ENCODE data around the gene USP2.

The USP2 gene

DNA sequence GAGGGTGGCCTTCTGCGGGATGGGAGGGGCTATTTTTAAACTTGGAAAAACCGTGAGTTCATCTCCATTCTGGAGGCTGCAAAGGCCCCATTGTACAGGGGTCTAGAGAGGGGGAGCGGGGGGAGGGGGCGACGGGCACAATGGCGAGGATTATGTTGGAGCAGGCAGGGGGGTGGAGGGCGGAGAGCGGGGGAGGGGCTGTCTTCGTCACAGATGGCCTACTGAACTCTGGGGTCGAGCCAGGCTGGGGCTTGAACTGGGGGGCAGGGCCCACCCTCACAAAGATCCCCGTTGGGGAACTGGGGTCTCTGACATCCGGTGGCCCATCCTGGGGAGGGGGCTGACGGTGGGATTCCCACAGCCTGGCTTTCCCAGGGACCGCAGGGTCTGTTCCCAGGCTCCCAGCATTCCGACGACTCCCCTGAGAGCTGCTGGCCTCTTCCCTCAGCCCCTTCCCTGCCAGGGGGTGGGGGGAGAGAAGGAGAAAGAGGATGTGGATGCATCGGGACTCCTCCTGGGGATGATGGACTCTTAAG, 61.2 kb downstream of the USP2 start:
- DNase-seq = no peak

- DNase-seq = no peak
Observed at GRCh38 chr11:119319700-119320239, 61.7 kb downstream of the USP2 start.

- DNase-seq = no peak
Observed at GRCh38 chr11:119319136-119319699, 62.3 kb downstream of the USP2 start.

GRCh38 chr11:119318240-119319135, 63.0 kb downstream of the USP2 start:
- DNase-seq = no peak

- DNase-seq = no peak
Observed at GRCh38 chr11:119317592-119318239, 63.8 kb downstream of the USP2 start.

DNA sequence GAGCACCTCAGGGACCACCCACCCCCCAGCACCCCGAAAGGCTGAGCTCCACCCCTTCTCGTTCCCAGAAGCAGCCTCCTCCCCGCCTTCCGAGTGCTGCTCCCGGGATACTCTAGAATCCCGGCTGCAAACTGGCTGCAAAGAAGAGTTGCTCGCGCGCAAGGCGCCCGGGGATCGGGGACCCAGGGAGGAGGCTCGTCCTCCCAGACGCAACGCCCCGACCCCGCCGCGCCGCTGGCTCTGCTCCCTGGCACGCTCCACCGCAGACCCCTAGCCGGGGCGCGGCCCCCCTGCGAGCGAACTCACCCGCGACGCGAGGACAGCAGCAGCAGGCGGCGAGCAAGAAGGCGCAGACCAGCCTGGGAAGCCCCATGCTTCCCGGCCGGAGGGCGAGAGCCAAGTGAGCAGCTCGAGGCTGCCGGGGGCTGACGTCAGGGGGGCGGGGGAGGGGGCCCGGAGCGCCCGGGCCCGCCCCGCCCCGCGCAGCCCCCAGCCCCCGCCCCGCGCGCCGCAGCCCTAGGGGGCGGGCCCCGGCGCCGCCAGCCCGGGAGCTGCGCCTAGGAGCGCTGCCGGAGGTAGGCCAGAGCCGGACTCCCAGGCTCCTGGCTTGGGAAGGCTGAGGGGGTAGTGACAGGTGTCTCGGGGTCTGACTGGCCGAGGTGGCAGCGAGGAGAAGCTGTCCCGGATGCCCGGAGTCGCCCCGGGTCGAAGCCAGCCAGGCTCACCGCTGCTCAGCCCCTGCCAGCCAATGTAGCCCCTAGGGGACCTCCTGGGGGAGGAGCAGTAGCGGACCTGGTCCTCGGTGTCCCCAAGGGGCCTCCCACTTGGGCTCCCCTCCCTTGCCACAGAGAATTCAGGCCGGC, 64.5 kb downstream of the USP2 start, which contains the start of gene MCAM:
Gene MCAM, minus strand, starts transcription at position 402 of the 863 bp plus-strand sequence. Its CDS starts 29 bp downstream, at position 373.
- no peak for DNase-seq

DNA sequence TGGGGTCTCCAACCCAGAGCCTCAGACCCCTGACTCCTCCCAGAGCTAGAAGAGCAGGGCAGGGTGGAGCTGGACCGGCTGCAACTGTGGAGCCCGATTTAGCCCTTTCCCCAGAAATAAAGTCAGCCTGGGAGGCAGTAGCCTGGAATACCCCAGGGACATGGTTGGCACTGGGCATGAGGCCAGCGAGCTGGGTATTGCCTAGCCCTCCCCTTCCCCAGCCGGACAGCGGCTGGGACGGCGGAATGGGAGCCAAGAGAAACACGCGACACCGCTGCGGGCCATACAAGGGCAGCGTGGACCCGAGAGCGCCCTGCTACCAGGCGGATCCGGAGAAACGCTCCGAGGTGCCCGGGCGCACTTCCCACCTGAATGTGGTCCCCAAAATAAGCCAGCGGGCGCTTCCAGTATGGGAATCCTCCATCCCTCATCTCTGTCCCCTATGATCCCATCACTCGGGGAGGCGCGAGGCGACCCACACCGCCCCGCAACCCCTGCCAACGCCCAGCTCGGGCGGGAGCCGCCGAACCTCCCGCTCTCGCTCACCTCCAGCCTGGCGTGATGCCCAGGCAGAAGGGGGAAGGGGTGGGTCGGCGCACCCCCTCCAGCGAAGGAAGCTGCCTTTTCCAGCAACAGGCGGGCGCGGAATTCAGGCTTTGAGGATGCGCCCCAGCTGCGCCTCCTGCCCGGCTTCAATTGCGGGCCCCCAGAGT, 65.3 kb downstream of the USP2 start:
- DNase-seq = no peak

GRCh38 chr11:119315131-119316015, 66.1 kb downstream of the USP2 start:
- peak; percentile 64 to 69 for DNase-seq

- no peak for DNase-seq
Observed at GRCh38 chr11:119314726-119315125, 66.8 kb downstream of the USP2 start.

GRCh38 chr11:119310682-119311052, 70.8 kb downstream of the USP2 start:
- DNase-seq = no peak

DNA sequence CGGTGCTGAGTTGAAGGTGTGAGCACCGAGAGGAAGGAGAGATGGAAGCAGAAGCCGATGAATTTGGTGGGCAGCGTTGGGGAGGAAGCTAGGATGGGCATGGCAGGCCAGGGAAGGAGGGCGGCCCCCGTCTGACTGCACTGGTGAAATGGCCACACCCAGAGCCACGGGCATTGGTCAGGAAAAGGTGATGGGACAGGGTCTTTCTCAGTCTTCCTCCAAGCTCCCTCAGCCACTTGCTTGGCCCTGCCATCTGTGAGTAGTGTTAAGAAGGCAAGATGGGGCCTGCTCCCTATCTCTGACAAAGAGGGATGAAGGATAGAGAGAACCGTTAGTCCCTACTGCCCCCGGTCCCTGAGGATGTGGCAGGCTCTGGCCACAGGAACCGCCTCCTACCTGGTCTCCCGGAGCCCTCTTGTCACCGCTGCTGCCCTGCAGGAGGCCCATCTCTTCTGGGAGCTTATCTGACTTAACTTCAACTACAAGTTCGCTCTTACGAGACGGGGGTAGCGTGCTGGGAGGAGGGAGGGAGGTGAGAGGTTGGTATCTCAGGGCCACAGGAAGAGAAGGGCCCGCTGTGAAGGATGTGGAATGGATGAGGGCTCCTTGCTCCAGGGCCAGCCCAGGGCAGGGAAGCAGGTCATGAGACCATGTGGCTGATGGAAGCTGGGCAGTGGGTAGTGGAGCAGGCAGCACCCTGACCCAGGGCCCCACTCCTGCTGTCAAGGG, 71.4 kb downstream of the USP2 start:
- no peak for DNase-seq

DNA sequence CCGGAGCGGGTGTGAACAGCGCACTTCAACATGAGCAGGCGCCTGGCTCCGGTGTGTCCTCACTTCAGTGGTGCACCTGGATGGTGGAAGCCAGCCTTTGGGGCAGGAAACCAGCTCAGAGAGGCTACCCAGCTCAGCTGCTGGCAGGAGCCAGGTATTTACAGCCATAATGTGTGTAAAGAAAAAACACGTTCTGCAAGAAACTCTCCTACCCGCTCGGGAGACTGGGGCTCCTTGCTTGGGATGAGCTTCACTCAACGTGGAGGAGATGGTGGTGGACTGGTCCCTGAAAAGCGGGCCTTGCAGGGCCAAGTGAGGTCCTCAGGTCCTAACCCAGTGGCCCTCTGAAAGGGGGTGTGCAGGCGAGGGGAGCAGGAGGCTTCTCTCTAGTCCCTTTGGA, 72.1 kb downstream of the USP2 start:
- DNase-seq = no peak

DNA sequence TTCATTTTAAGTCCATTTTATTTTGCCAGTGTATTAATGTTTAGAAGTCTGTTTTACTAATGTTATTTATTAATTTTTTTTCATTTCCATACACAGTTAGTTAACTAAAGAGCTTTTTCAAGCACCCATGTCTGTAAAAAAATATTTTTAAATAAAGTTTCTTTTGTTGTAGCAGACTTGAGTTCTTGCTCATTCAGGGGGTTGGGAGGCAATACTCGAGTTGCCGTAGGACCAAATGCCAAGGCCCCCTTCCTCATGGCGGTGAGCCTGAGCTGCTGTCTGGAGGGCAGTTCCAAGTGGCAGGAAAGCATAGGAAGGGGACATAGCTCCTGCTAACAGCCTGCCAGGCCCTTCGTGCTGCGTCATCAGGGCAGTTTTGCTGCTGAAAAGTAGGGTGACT, 73.5 kb downstream of the USP2 start:
- DNase-seq = no peak

DNA sequence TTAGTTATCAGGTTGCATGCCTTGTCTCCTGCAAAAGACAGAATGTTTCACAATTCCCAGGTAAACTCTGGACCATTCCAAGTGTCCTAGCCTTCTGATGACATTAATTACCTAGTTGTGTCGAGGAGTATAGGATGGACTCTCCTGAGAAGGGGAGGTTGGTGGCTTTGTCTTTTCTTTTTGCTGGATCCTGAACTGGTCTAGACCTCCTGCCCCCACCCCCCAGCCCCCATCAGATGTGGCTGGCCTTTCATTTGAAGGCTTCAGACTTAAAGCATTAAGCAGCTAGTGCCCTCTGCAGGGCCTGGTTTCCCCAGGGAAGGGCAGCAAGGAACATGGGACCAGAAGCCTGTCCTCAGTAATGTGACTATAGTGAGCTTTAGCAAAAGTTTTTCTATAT, 74.3 kb downstream of the USP2 start:
- DNase-seq = no peak

GRCh38 chr11:119306373-119306890, 75.1 kb downstream of the USP2 start:
- peak; percentile 51 to 54 for DNase-seq

- no peak for DNase-seq
Observed at GRCh38 chr11:119305556-119306372, 75.7 kb downstream of the USP2 start.

All from activated T-cell treated with anti-CD3 and anti-CD28 coated beads, Interleukin-2, amount 50 U/mL, for 48 hours (primary cell).